Umbilical cord (tissue), 2 donors: Measurements from ENCODE around the gene KLHL4. TPM values are rescaled to one million over a fixed set of nuclear protein-coding genes. Genes with fewer than 3 reads are reported as not detected.
A peak's percentile ranks its signal among the peaks of the same experiment; 100 is the strongest.
"Not testable (repeated sequence)": the region's sequence is repeated elsewhere in the genome, so short reads cannot be mapped to it uniquely, and the experiment has no call there.

Source experiments
- DNase-seq: peaks from one replicate; pipeline ENCODE4 v3.0.0-alpha.2; 2015; ENCODE audit warnings: low spot score
- total RNA-seq: library from RNA; depleted of rRNA; stranded (reverse); fragments of >200 nt; gene quantifications from one replicate; pipeline ENCODE4 v1.2.3, GENCODE V29; 2014; ENCODE audit warnings: low replicate concordance; ENCODE audit not compliant: insufficient read depth

Gene KLHL4
- total RNA-seq, 1 donor from 2014 or later: 39.7 TPM

DNA sequence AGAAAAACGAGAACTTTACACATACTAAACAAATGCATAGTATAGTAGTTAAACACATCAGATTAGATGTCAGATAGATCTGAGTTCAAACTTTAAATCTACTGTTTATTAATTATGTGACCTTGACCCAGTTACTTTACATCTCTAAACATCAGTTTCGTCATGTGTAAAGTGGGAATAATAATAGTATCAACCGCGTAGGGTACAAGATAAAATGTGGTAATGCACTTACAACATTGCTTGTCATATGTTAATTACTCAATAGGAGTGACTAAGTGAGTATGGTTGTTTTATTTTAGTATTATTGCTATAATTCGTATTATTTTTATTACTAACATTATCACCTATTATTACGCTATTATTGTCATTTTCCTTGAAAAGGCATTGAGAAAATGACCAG, 144.2 kb downstream of the KLHL4 start:
- DNase-seq: no peak

DNA sequence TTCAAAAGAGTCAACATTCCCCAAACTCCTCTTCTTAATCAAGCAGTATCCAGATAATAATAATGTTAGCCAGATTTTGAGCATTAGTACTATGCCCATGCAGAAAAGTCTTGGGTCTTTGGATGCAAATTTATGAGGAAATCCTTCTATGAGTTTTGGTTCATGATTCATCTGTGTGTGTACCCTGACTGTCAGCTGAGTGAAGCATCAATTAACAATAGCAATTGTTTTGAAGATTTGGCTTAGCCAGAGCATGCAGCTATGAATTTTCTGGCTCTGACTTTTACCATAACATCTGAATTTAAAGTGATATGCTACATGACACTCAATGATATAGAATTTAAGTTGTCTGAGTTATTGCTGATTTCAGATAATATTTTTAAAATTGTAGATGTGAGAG, 145.8 kb downstream of the KLHL4 start:
- DNase-seq: no peak

GRCh38 chrX:87664381-87664780, 146.8 kb downstream of the KLHL4 start:
- peak; percentile 29 for DNase-seq

- no peak for DNase-seq
Measured at GRCh38 chrX:87679849-87680248, 162.2 kb downstream of the KLHL4 start.

- no peak for DNase-seq
Measured at GRCh38 chrX:87687703-87688102, 170.1 kb downstream of the KLHL4 start.

DNA sequence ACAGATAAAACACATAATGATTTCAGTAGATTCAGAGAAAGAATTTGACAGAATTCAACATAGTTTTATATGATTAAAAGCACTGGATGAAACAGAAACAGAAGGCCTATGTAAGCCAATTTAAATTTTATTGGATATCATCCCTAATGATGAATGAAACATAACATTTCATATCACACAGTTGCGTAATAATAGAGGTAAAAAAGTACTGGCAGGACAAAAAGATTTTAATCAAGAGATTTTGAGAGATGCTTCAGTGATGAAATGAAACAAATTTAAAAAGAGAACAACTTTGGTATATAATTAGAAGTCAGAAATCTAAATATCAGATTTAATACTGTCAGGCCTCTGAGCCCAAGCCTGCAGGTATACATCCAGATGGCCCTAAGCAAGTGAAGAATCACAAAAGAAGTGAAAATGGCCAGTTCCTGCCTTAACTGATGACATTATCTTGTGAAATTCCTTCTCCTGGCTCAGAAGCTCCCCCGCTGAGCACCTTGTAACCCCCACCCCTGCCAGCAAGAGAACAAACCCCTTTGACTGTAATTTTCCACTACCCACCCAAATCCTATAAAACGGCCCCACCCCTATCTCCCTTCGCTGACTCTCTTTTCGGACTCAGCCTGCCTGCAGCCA, 170.6 kb downstream of the KLHL4 start:
- DNase-seq: not testable (repeated sequence)

DNA sequence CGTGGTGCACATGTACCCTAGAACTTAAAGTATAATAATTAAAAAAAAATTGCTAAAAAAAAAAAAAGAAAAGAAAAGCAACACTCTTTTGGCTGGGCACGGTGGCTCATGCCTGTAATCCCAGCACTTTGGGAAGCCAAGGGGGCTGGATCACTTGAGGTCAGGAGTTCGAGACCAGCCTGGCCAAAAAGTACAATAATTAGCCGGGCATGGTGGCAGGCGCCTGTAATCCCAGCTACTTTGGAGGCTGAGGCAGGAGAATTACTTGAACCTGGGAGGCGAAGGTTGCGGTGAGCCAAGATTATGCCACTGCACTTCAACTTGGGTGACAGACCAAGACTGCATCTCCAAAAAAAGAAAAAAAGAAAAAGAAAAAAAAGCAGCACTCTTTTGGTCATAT, 171.6 kb downstream of the KLHL4 start:
- DNase-seq: not testable (repeated sequence)

- no peak for DNase-seq
Measured at GRCh38 chrX:87693204-87693603, 175.6 kb downstream of the KLHL4 start.

DNA sequence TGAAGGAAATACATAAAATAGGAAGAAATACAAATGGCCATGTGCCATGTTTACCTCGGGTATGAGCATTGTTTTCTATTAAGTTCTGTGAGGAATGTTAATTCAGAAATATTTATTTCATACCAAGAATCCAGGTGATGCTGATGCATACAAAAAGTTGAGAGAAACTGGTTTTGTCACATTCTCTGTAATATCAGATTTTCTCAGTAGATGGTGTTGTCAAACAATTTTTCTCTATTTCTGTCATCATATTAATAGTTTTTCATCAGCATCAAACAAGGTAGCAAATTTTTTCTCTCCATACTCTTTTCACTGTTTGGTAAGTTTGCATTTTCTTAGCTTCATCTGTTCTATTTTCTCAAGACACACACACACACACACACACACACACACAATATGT, 179.8 kb downstream of the KLHL4 start:
- no peak for DNase-seq

DNA sequence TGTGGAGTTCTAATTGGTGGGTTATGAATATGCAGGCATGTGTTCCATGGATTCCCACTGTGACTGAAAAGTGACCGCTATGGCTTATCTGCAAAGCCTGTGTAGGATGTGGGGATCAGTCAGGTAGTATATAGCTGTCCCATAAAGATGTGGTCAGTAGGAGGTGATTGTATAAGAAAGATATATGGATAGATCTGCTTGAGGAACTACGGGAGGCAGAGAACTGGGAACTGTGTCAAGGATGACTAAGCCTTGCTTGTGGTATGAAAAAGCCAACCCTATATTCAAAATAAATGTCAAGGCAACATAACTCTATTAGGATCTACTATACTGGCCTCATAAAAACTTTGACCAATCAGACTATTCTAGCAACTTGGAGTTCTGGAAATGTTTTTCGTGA, 185.2 kb downstream of the KLHL4 start:
- peak; percentile 23 for DNase-seq

- not testable (repeated sequence) for DNase-seq
Measured at GRCh38 chrX:87703469-87703868, 185.9 kb downstream of the KLHL4 start.

DNA sequence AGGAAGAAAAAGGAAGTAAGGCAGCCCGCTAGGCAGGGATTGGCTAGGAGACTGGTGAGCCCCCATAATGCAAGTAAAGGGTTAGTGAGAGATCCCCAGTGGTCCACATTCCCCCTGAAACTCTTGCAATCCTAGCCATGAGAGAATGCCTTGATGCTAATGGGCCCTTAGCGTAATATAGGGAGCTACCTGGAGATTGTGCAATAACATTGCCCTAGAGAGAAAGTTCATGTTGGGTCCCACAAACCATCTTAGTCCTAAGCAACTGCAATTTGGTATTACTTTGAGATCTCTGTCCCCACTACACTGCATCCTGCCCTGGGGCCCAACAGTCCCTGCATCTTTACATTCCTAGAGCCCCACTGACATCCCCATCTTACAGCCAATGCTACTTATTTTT, 188.5 kb downstream of the KLHL4 start:
- DNase-seq: no peak

DNA sequence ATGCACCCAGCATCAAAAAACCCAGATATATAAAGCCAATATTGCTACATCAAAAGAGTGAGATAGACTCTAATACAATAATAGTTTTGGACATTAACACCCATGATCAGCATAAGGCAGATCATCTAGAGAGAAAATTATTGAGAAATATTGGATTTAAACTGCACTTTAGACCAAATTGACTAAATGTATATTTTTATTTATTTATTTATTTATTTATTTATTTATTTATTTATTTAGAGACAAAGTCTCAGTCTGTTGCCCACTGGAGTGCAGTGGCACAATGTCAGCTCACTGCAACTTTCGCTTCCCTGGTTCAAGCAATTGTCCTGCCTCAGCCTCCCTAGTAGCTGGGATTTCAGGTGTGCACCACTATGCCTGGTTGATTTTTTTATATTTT, 193.0 kb downstream of the KLHL4 start:
- DNase-seq: no peak
